Measurements from ENCODE around the gene RNU6-9.

GRCh38 chr19:845707-846521 lies 47.4 kb upstream of the RNU6-9 start:
- TF ChIP-seq BACH2 (CRISPR knock-in tag; IDR thresholded peaks at IDR 0.05; ENCODE audit: borderline replicate concordance), result no peak
- no peak for TF ChIP-seq ZFP30 (CRISPR knock-in tag; IDR thresholded peaks at IDR 0.05)
- TF ChIP-seq POU6F1 (CRISPR knock-in tag; IDR thresholded peaks at IDR 0.05; ENCODE audit: borderline replicate concordance, low read depth), result no peak
- TF ChIP-seq ESRRG (CRISPR knock-in tag; IDR thresholded peaks at IDR 0.05), result no peak
- no peak for TF ChIP-seq CSDC2 (CRISPR knock-in tag; IDR thresholded peaks at IDR 0.05)
- TF ChIP-seq PATZ1 (CRISPR knock-in tag; IDR thresholded peaks at IDR 0.05; ENCODE audit: borderline replicate concordance), result no peak
- TF ChIP-seq SNAI2 (CRISPR knock-in tag; IDR thresholded peaks at IDR 0.05), result no peak
- no peak for TF ChIP-seq ISL1 (CRISPR knock-in tag; IDR thresholded peaks at IDR 0.05)
- TF ChIP-seq ZFP3 (CRISPR knock-in tag; IDR thresholded peaks at IDR 0.05), result no peak
- no peak for TF ChIP-seq ZC3H10 (CRISPR knock-in tag; IDR thresholded peaks at IDR 0.05)

All from SK-N-SH treated with all-trans-retinoic acid at 6 μM for 48 hours (cell line).